HEK293 (cell line): ENCODE measurements around the gene SYNE2.

Source experiments
- CTCF ChIA-PET: fragments of 350-600 bp; formaldehyde crosslinking; extraction: SDS; loops from one replicate; lab custom pipeline; 2021; ENCODE audit warnings: antibody characterized with exemption; lab: Yijun Ruan, JAX
- POLR2A ChIA-PET: fragments of 300-600 bp; formaldehyde crosslinking; extraction: SDS; loops from one replicate; lab custom pipeline; 2020; ENCODE audit warnings: antibody characterized with exemption, inconsistent platforms; lab: Yijun Ruan, JAX
- H3K27ac ChIP-seq: fragments of 200-500 bp; sonication (Bioruptor generic); 2 replicates; pipeline ENCODE4 v1.5.1; 2014; ENCODE audit warnings: low read depth, low read length, control low read depth, inconsistent platforms; ENCODE audit errors: extremely low read depth
- H3K36me3 ChIP-seq, 2 experiments: fragments of 200-500 bp in 1 of 2; sonication (Bioruptor generic) in 1 of 2; 1 replicate in 1 of 2; 2 replicates in 1 of 2; pipeline ENCODE4 v1.5.1; 2014 to 2017; ENCODE audit warnings: inconsistent platforms in 2 of 2, low read length in 2 of 2; ENCODE audit not compliant: control insufficient read depth in 2 of 2, insufficient read depth in 1 of 2
- H3K4me1 ChIP-seq: fragments of 200-500 bp; sonication (Bioruptor generic); 2 replicates; pipeline ENCODE4 v1.5.1; 2014; ENCODE audit warnings: mild to moderate bottlenecking, low read length, inconsistent platforms; ENCODE audit not compliant: control insufficient read depth, insufficient read depth
- H3K4me3 ChIP-seq: 2 replicates; pipeline ENCODE4 v1.5.1; 2011; ENCODE audit warnings: low read depth, mild to moderate bottlenecking, control low read depth, low read length, moderate library complexity
- H3K9me3 ChIP-seq: fragments of 200-500 bp; sonication (Bioruptor generic); 2 replicates; pipeline ENCODE4 v1.5.1; 2014; ENCODE audit warnings: low read depth, low read length, inconsistent platforms; ENCODE audit not compliant: control insufficient read depth, insufficient read depth
- SALL2 ChIP-seq: fragments of 450-650 bp; formaldehyde crosslinking; IDR thresholded peaks from 2 replicates; pipeline ENCODE4 v1.5.0; 2017; ENCODE audit warnings: missing biosample characterization, mild to moderate bottlenecking, missing genetic modification characterization, borderline replicate concordance
- ZBTB17 ChIP-seq: fragments of 450-650 bp; formaldehyde crosslinking; IDR thresholded peaks from 2 replicates; pipeline ENCODE4 v1.5.1; 2016; ENCODE audit warnings: missing biosample characterization, missing genetic modification characterization
- ZBTB7A ChIP-seq: fragments of 450-650 bp; formaldehyde crosslinking; IDR thresholded peaks from 2 replicates; pipeline ENCODE4 v1.5.1; 2016; ENCODE audit warnings: low read depth, missing biosample characterization, missing genetic modification characterization
- ZNF211 ChIP-seq: fragments of 450-650 bp; formaldehyde crosslinking; IDR thresholded peaks from 2 replicates; pipeline ENCODE4 v1.5.1; 2016; ENCODE audit warnings: low read depth, missing biosample characterization, missing genetic modification characterization
- ZNF292 ChIP-seq: fragments of 450-650 bp; formaldehyde crosslinking; IDR thresholded peaks from 2 replicates; pipeline ENCODE4 v1.5.1; 2016; ENCODE audit warnings: low read depth, missing biosample characterization, missing genetic modification characterization, borderline replicate concordance
- ZNF302 ChIP-seq: fragments of 450-650 bp; formaldehyde crosslinking; IDR thresholded peaks from 2 replicates; pipeline ENCODE4 v1.5.1; 2016; ENCODE audit warnings: missing biosample characterization, missing genetic modification characterization, low read depth
- ZNF518A ChIP-seq: fragments of 450-650 bp; formaldehyde crosslinking; conservative IDR thresholded peaks from 2 replicates; pipeline ENCODE4 v1.5.1; 2016; ENCODE audit warnings: low read depth, missing biosample characterization, missing genetic modification characterization
- ZNF610 ChIP-seq: fragments of 450-650 bp; formaldehyde crosslinking; IDR thresholded peaks from 2 replicates; pipeline ENCODE4 v1.5.1; 2016; ENCODE audit warnings: missing biosample characterization, missing genetic modification characterization, borderline replicate concordance
- ZNF621 ChIP-seq: fragments of 450-650 bp; formaldehyde crosslinking; IDR thresholded peaks from 2 replicates; pipeline ENCODE4 v1.5.1; 2017; ENCODE audit warnings: missing biosample characterization, missing genetic modification characterization
- ZNF654 ChIP-seq: fragments of 450-650 bp; formaldehyde crosslinking; IDR thresholded peaks from 2 replicates; pipeline ENCODE4 v1.5.1; 2016; ENCODE audit warnings: low read depth, missing biosample characterization, missing genetic modification characterization
- ZNF670 ChIP-seq: fragments of 450-650 bp; formaldehyde crosslinking; IDR thresholded peaks from 2 replicates; pipeline ENCODE4 v1.5.1; 2016; ENCODE audit warnings: missing biosample characterization, missing genetic modification characterization, low read depth
- ZNF791 ChIP-seq: fragments of 450-650 bp; formaldehyde crosslinking; IDR thresholded peaks from 2 replicates; pipeline ENCODE4 v1.5.1; 2016; ENCODE audit warnings: missing biosample characterization, missing genetic modification characterization
- ZSCAN5A ChIP-seq: fragments of 450-650 bp; formaldehyde crosslinking; IDR thresholded peaks from 2 replicates; pipeline ENCODE4 v1.5.1; 2016; ENCODE audit warnings: missing biosample characterization, missing genetic modification characterization
- ZXDB ChIP-seq: fragments of 450-650 bp; formaldehyde crosslinking; IDR thresholded peaks from 2 replicates; pipeline ENCODE4 v1.5.1; 2016; ENCODE audit warnings: missing biosample characterization, missing genetic modification characterization
- TF ChIP-seq, protein P1 (sequence below): fragments of 450-650 bp; formaldehyde crosslinking; IDR thresholded peaks from 2 replicates; pipeline ENCODE4 v1.5.1; 2016; ENCODE audit warnings: missing biosample characterization, missing genetic modification characterization, low read depth
- TF ChIP-seq, protein P2 (sequence below): fragments of 450-650 bp; formaldehyde crosslinking; IDR thresholded peaks from 2 replicates; pipeline ENCODE4 v1.5.1; 2016; ENCODE audit warnings: missing biosample characterization, missing genetic modification characterization

SYNE2 gene

GRCh38 chr14:64247195-64247594, 394.4 kb downstream of the SYNE2 start:
- H3K4me3 ChIP-seq = no peak overlapping the region
- H3K36me3 ChIP-seq = no peaks in the 10 kb centered on the region
- 0 out of 2 replicates have a peak, but pooled peaks cover 4% of the 10 kb centered on the region for H3K4me1 ChIP-seq
- POLR2A ChIA-PET = interaction anchor here (0.6 kb wide), 1 partner anchor 21 kb away, joined by 6 read pairs; no protein-coding TSS in a partner anchor
- H3K27ac ChIP-seq = no peak overlapping the region
- CTCF ChIA-PET = no interaction called here
- TF ChIP-seq, protein P1, sequence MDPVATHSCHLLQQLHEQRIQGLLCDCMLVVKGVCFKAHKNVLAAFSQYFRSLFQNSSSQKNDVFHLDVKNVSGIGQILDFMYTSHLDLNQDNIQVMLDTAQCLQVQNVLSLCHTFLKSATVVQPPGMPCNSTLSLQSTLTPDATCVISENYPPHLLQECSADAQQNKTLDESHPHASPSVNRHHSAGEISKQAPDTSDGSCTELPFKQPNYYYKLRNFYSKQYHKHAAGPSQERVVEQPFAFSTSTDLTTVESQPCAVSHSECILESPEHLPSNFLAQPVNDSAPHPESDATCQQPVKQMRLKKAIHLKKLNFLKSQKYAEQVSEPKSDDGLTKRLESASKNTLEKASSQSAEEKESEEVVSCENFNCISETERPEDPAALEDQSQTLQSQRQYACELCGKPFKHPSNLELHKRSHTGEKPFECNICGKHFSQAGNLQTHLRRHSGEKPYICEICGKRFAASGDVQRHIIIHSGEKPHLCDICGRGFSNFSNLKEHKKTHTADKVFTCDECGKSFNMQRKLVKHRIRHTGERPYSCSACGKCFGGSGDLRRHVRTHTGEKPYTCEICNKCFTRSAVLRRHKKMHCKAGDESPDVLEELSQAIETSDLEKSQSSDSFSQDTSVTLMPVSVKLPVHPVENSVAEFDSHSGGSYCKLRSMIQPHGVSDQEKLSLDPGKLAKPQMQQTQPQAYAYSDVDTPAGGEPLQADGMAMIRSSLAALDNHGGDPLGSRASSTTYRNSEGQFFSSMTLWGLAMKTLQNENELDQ (tag by site-specific recombination) = no peak
- TF ChIP-seq ZNF610 (tag by site-specific recombination) = no peak
- H3K9me3 ChIP-seq = no peaks in the 10 kb centered on the region

DNA sequence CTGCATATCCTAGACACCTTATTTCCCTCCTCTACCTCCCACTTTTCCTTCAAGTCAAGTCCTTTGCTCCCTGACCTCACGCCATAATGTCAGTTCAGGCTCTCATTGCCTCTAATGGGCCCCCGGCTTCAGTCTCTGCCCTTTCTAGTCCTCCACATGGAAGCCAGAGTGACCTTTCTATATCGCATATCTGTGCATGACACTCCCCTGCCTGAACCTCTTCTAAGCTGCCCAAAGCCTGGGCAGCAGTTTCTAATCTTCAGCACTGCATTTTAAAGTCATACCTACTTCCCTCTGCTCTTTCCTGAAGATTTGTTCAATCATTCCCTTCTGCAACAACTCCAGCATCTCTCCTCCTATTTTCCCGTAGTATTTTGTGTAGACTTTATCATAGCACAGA, 395.9 kb downstream of the SYNE2 start:
- H3K4me3 ChIP-seq = no peak overlapping the region
- POLR2A ChIA-PET = no interaction called here
- CTCF ChIA-PET = no interaction called here
- H3K27ac ChIP-seq = no peak overlapping the region
- H3K9me3 ChIP-seq = no peaks in the 10 kb centered on the region
- no peaks in the 10 kb centered on the region for H3K36me3 ChIP-seq
- H3K4me1 ChIP-seq = 0 out of 2 replicates have a peak, but pooled peaks cover 4% of the 10 kb centered on the region
- TF ChIP-seq ZBTB17 (tag by site-specific recombination) (no peak), ZNF791 (no peak), ZNF670 (tag by site-specific recombination) (no peak), ZSCAN5A (tag by site-specific recombination) (no peak), SALL2 (tag by site-specific recombination) (no peak), ZNF654 (no peak), ZNF518A (tag by site-specific recombination) (no peak), ZNF211 (no peak), ZBTB7A (tag by site-specific recombination) (no peak), ZNF302 (tag by site-specific recombination) (no peak), ZXDB (tag by site-specific recombination) (no peak), ZNF292 (tag by site-specific recombination) (no peak), ZNF621 (no peak)
- TF ChIP-seq, protein P1 (tag by site-specific recombination) = no peak
- TF ChIP-seq, protein P2, sequence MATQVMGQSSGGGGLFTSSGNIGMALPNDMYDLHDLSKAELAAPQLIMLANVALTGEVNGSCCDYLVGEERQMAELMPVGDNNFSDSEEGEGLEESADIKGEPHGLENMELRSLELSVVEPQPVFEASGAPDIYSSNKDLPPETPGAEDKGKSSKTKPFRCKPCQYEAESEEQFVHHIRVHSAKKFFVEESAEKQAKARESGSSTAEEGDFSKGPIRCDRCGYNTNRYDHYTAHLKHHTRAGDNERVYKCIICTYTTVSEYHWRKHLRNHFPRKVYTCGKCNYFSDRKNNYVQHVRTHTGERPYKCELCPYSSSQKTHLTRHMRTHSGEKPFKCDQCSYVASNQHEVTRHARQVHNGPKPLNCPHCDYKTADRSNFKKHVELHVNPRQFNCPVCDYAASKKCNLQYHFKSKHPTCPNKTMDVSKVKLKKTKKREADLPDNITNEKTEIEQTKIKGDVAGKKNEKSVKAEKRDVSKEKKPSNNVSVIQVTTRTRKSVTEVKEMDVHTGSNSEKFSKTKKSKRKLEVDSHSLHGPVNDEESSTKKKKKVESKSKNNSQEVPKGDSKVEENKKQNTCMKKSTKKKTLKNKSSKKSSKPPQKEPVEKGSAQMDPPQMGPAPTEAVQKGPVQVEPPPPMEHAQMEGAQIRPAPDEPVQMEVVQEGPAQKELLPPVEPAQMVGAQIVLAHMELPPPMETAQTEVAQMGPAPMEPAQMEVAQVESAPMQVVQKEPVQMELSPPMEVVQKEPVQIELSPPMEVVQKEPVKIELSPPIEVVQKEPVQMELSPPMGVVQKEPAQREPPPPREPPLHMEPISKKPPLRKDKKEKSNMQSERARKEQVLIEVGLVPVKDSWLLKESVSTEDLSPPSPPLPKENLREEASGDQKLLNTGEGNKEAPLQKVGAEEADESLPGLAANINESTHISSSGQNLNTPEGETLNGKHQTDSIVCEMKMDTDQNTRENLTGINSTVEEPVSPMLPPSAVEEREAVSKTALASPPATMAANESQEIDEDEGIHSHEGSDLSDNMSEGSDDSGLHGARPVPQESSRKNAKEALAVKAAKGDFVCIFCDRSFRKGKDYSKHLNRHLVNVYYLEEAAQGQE (tag by site-specific recombination) = no peak
